ENCODE measurements around the gene SRPRA.

DNA sequence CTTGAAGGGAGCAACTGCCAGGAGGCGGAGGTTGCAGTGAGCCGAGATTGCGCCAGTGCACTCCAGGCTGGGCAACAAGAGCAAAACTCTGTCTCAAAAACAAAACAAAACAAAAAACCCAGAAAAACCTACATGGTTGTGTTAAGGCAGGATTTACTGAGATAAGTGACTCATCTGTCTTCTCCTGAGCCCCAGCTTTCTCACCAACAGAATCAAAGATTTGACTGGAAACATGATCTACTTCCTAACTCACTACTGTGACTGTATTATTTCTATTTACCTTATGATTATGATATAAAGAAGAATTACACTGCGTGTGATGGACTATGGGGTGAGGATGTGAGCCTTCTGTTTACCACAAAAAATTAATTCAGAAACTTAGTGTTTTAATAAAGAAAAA is 35.3 kb downstream of the SRPRA start:
- TF ChIP-seq, protein P1, sequence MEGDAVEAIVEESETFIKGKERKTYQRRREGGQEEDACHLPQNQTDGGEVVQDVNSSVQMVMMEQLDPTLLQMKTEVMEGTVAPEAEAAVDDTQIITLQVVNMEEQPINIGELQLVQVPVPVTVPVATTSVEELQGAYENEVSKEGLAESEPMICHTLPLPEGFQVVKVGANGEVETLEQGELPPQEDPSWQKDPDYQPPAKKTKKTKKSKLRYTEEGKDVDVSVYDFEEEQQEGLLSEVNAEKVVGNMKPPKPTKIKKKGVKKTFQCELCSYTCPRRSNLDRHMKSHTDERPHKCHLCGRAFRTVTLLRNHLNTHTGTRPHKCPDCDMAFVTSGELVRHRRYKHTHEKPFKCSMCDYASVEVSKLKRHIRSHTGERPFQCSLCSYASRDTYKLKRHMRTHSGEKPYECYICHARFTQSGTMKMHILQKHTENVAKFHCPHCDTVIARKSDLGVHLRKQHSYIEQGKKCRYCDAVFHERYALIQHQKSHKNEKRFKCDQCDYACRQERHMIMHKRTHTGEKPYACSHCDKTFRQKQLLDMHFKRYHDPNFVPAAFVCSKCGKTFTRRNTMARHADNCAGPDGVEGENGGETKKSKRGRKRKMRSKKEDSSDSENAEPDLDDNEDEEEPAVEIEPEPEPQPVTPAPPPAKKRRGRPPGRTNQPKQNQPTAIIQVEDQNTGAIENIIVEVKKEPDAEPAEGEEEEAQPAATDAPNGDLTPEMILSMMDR (conservative IDR thresholded peaks at IDR 0.05) = no peak
- TF ChIP-seq EZH2 (IDR thresholded peaks at IDR 0.05; ENCODE audit: low read depth) = no peak

Measured in PC-9 (cell line).